ENCODE data around the gene TIPRL. TPM values are rescaled to one million over a fixed set of nuclear protein-coding genes. Genes with fewer than 3 reads are reported as not detected.
"Not testable (repeated sequence)": the region's sequence is repeated elsewhere in the genome, so short reads cannot be mapped to it uniquely, and the experiment has no call there.

TIPRL gene
- total and polyA plus RNA-seq, 2 donors, result 29.5 to 39.3 TPM

GRCh38 chr1:168190403-168190802 lies 11.6 kb downstream of the TIPRL start:
- DNase-seq (ENCODE audit: low read depth in 6 of 9, low spot score in 9 of 9), result no peak
- Histone ChIP-seq H3K36me3 (ENCODE audit: control insufficient read depth in 2 of 2, insufficient read depth in 2 of 2, low read length in 1 of 2) (peaks cover 16 to 43% of the 10 kb centered on the region in 2 donors), H3K9me3 (ENCODE audit: control insufficient read depth in 2 of 2, insufficient read depth in 1 of 2, low read length in 1 of 2) (no peaks in the 10 kb centered on the region), H3K27ac (ENCODE audit: low read depth in 1 of 2, low read length in 1 of 2) (no peak overlapping the region), H3K27me3 (ENCODE audit: control insufficient read depth in 2 of 2, insufficient read depth in 1 of 2, low read length in 1 of 2) (no peaks in the 10 kb centered on the region), H3K4me1 (ENCODE audit: control insufficient read depth in 2 of 2, insufficient read depth in 2 of 2, low read length in 2 of 2) (no peaks in the 10 kb centered on the region), H3K4me3 (ENCODE audit: low read length in 2 of 2) (no peak overlapping the region)
- 93% methylated on average over 2 of the region's 2 CpGs for WGBS

DNA sequence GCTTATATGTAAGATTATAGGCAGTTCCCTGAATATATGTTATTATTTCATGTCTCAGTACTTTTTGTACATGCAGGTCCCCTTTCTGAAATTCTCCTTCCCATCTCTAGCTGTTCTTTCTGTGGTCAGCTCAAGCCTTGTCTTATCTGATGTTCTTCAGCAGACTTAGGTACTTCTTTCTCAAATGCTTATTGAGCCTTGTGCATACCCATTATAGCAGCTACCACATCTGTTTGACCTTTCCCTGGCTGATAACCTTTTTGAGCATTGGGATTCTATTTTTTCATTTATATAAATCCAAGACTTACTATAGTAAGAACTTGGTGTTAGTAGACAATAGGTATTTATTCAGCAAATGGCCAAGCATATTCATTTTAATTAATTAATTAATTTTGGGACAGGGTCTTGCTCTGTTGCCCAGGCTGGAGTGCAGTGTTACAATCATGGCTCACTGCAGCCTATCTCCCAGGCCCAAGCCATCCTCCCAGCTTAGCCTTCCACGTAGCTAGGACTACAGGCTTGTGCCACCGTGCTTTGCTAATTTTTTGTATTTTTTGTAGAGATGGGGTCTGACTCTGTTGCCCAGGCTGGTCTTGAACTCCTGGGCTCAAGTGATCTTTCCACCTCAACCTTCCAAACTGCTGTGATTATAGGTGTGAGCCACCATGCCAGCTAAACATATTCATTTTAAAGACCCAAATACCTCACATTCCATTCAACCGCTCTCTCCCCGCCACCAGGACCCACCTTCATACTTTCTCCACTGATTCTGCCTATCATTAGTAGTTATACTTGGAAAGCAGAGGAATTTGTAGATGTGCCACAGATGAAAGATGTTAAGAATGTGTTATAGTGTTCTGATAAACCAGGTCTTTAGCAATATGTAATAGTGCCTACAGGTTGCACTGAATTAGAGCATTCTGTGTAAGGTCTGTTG lies 16.7 kb downstream of the TIPRL start:
- Histone ChIP-seq H3K27me3 (ENCODE audit: control insufficient read depth in 2 of 2, insufficient read depth in 1 of 2, low read length in 1 of 2) (no peaks in the 10 kb centered on the region), H3K9me3 (ENCODE audit: control insufficient read depth in 2 of 2, insufficient read depth in 1 of 2, low read length in 1 of 2) (no peaks in the 10 kb centered on the region), H3K27ac (ENCODE audit: low read depth in 1 of 2, low read length in 1 of 2) (no peak overlapping the region), H3K4me3 (ENCODE audit: low read length in 2 of 2) (no peak overlapping the region), H3K36me3 (ENCODE audit: control insufficient read depth in 2 of 2, insufficient read depth in 2 of 2, low read length in 1 of 2) (peaks cover 19 to 46% of the 10 kb centered on the region in 2 donors), H3K4me1 (ENCODE audit: control insufficient read depth in 2 of 2, insufficient read depth in 2 of 2, low read length in 2 of 2) (no peaks in the 10 kb centered on the region)
- DNase-seq (ENCODE audit: low read depth in 6 of 9, low spot score in 9 of 9), result no peak
- 100% methylated on average over 4 of the region's 4 CpGs for WGBS

GRCh38 chr1:168199056-168199455 lies 20.3 kb downstream of the TIPRL start:
- Histone ChIP-seq H3K4me3 (ENCODE audit: low read length in 2 of 2) (no peak overlapping the region), H3K27me3 (ENCODE audit: control insufficient read depth in 2 of 2, insufficient read depth in 1 of 2, low read length in 1 of 2) (no peaks in the 10 kb centered on the region), H3K9me3 (ENCODE audit: control insufficient read depth in 2 of 2, insufficient read depth in 1 of 2, low read length in 1 of 2) (no peaks in the 10 kb centered on the region), H3K4me1 (ENCODE audit: control insufficient read depth in 2 of 2, insufficient read depth in 2 of 2, low read length in 2 of 2) (no peaks in the 10 kb centered on the region), H3K27ac (ENCODE audit: low read depth in 1 of 2, low read length in 1 of 2) (no peak overlapping the region), H3K36me3 (ENCODE audit: control insufficient read depth in 2 of 2, insufficient read depth in 2 of 2, low read length in 1 of 2) (peaks cover 18 to 48% of the 10 kb centered on the region in 2 donors)
- 66% methylated on average over 3 of the region's 3 CpGs for WGBS
- DNase-seq (ENCODE audit: low read depth in 6 of 9, low spot score in 9 of 9), result no peak

GRCh38 chr1:168202941-168203654 lies 24.3 kb downstream of the TIPRL start:
- H3K27ac ChIP-seq (ENCODE audit: low read depth in 1 of 2, low read length in 1 of 2), result no peak overlapping the region
- no peak for DNase-seq (ENCODE audit: low read depth in 6 of 9, low spot score in 9 of 9)
- no peak overlapping the region for H3K4me3 ChIP-seq (ENCODE audit: low read length in 2 of 2)
- no peaks in the 10 kb centered on the region for H3K4me1 ChIP-seq (ENCODE audit: control insufficient read depth in 2 of 2, insufficient read depth in 2 of 2, low read length in 2 of 2)
- H3K27me3 ChIP-seq (ENCODE audit: control insufficient read depth in 2 of 2, insufficient read depth in 1 of 2, low read length in 1 of 2), result no peaks in the 10 kb centered on the region
- peaks cover 6 to 36% of the 10 kb centered on the region in 2 donors for H3K36me3 ChIP-seq (ENCODE audit: control insufficient read depth in 2 of 2, insufficient read depth in 2 of 2, low read length in 1 of 2)
- H3K9me3 ChIP-seq (ENCODE audit: control insufficient read depth in 2 of 2, insufficient read depth in 1 of 2, low read length in 1 of 2), result no peaks in the 10 kb centered on the region
- 95% methylated on average over 1 of the region's 1 CpG for WGBS

GRCh38 chr1:168206111-168206510 lies 27.3 kb downstream of the TIPRL start:
- Histone ChIP-seq H3K4me1 (ENCODE audit: control insufficient read depth in 2 of 2, insufficient read depth in 2 of 2, low read length in 2 of 2) (no peaks in the 10 kb centered on the region), H3K36me3 (ENCODE audit: control insufficient read depth in 2 of 2, insufficient read depth in 2 of 2, low read length in 1 of 2) (peaks cover 3 to 16% of the 10 kb centered on the region in 2 donors), H3K27ac (ENCODE audit: low read depth in 1 of 2, low read length in 1 of 2) (no peak overlapping the region), H3K4me3 (ENCODE audit: low read length in 2 of 2) (no peak overlapping the region), H3K27me3 (ENCODE audit: control insufficient read depth in 2 of 2, insufficient read depth in 1 of 2, low read length in 1 of 2) (no peaks in the 10 kb centered on the region), H3K9me3 (ENCODE audit: control insufficient read depth in 2 of 2, insufficient read depth in 1 of 2, low read length in 1 of 2) (no peaks in the 10 kb centered on the region)
- no peak for DNase-seq (ENCODE audit: low read depth in 6 of 9, low spot score in 9 of 9)

GRCh38 chr1:168207673-168208072 lies 28.9 kb downstream of the TIPRL start:
- DNase-seq (ENCODE audit: low read depth in 6 of 9, low spot score in 9 of 9); H3K36me3 ChIP-seq (ENCODE audit: control insufficient read depth in 2 of 2, insufficient read depth in 2 of 2, low read length in 1 of 2): not testable (repeated sequence)
- WGBS, result 86% methylated on average over 31 of the region's 34 CpGs

DNA sequence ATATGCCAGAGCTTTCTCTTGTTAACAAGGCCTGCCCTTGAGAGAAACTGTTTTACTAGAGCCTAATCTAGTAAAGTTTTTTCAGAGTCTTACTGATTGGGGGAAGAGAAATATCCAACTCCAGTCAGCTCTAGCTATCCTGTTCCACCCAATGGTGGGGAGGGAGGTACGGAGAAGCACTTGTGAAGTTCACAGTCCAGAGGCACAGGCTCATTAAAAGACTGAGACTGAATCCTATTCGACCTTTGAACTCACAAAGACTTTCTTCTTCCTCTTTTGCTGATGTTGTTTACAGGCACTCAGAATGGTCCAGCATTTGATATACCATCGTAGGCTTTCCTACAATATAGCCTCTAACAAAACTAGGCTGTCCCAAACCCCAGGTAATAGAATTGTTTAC lies 31.6 kb downstream of the TIPRL start:
- no peak for DNase-seq (ENCODE audit: low read depth in 6 of 9, low spot score in 9 of 9)
- Histone ChIP-seq H3K4me3 (ENCODE audit: low read length in 2 of 2) (no peak overlapping the region), H3K27me3 (ENCODE audit: control insufficient read depth in 2 of 2, insufficient read depth in 1 of 2, low read length in 1 of 2) (no peaks in the 10 kb centered on the region), H3K36me3 (ENCODE audit: control insufficient read depth in 2 of 2, insufficient read depth in 2 of 2, low read length in 1 of 2) (no peaks in the 10 kb centered on the region), H3K4me1 (ENCODE audit: control insufficient read depth in 2 of 2, insufficient read depth in 2 of 2, low read length in 2 of 2) (no peaks in the 10 kb centered on the region), H3K9me3 (ENCODE audit: control insufficient read depth in 2 of 2, insufficient read depth in 1 of 2, low read length in 1 of 2) (no peaks in the 10 kb centered on the region), H3K27ac (ENCODE audit: low read depth in 1 of 2, low read length in 1 of 2) (no peak overlapping the region)
- WGBS, result over 99% methylated on average over 3 of the region's 3 CpGs

More at GRCh38 chr1:168207673-168208072, 28.9 kb downstream of the TIPRL start:
- not testable (repeated sequence) for H3K27ac ChIP-seq (ENCODE audit: low read depth in 1 of 2, low read length in 1 of 2); H3K9me3 ChIP-seq (ENCODE audit: control insufficient read depth in 2 of 2, insufficient read depth in 1 of 2, low read length in 1 of 2); H3K27me3 ChIP-seq (ENCODE audit: control insufficient read depth in 2 of 2, insufficient read depth in 1 of 2, low read length in 1 of 2); H3K4me3 ChIP-seq (ENCODE audit: low read length in 2 of 2); H3K4me1 ChIP-seq (ENCODE audit: control insufficient read depth in 2 of 2, insufficient read depth in 2 of 2, low read length in 2 of 2)

DNA sequence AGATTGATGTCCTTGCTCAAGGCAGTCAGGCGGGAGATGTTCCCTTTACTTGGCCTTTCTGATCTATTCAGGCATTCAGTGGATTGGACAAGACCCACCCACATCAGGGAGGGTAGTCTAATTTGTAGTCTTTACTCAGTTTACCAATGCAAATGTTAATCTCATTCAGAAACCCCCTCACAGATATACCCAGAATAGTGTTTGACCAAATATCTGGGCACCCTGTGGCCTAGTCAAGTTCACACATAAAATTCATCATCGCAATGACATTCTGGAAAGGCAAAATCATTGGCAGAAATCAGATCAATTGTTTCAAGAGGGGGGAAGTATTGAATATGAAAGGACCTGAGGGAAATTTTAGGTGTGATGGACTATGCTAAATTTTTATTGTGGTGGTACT lies 34.6 kb downstream of the TIPRL start:
- H3K36me3 ChIP-seq (ENCODE audit: control insufficient read depth in 2 of 2, insufficient read depth in 2 of 2, low read length in 1 of 2), result no peaks in the 10 kb centered on the region
- no peak for DNase-seq (ENCODE audit: low read depth in 6 of 9, low spot score in 9 of 9)
- H3K27ac ChIP-seq (ENCODE audit: low read depth in 1 of 2, low read length in 1 of 2), result no peak overlapping the region
- no peak overlapping the region for H3K4me3 ChIP-seq (ENCODE audit: low read length in 2 of 2)
- WGBS, result 95% methylated on average over 2 of the region's 2 CpGs
- H3K9me3 ChIP-seq (ENCODE audit: control insufficient read depth in 2 of 2, insufficient read depth in 1 of 2, low read length in 1 of 2), result no peaks in the 10 kb centered on the region
- no peaks in the 10 kb centered on the region for H3K27me3 ChIP-seq (ENCODE audit: control insufficient read depth in 2 of 2, insufficient read depth in 1 of 2, low read length in 1 of 2)
- no peaks in the 10 kb centered on the region for H3K4me1 ChIP-seq (ENCODE audit: control insufficient read depth in 2 of 2, insufficient read depth in 2 of 2, low read length in 2 of 2)

DNA sequence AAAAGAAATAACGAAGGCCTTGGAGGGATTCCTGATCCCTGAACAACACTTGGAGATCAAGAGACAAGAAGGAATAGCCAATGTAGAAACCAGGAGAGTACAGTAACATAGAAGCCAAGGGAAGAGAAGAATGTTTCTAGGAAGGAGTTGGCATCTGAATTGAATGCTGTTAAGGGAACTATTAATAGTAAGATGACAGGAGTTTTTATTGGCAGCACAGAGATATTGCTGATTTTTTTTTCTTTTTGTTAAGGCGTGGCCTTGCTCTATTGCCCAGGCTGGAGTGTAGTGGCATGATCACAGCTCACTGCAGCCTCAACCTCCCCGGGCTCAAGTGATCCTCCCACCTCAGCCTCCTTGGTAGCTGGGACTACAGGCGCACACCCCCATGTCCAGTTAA lies 37.4 kb downstream of the TIPRL start:
- WGBS, result 99% methylated on average over 4 of the region's 4 CpGs
- Histone ChIP-seq H3K4me1 (ENCODE audit: control insufficient read depth in 2 of 2, insufficient read depth in 2 of 2, low read length in 2 of 2) (no peaks in the 10 kb centered on the region), H3K4me3 (ENCODE audit: low read length in 2 of 2) (no peak overlapping the region), H3K9me3 (ENCODE audit: control insufficient read depth in 2 of 2, insufficient read depth in 1 of 2, low read length in 1 of 2) (no peaks in the 10 kb centered on the region), H3K27ac (ENCODE audit: low read depth in 1 of 2, low read length in 1 of 2) (no peak overlapping the region), H3K36me3 (ENCODE audit: control insufficient read depth in 2 of 2, insufficient read depth in 2 of 2, low read length in 1 of 2) (no peaks in the 10 kb centered on the region), H3K27me3 (ENCODE audit: control insufficient read depth in 2 of 2, insufficient read depth in 1 of 2, low read length in 1 of 2) (no peaks in the 10 kb centered on the region)
- no peak for DNase-seq (ENCODE audit: low read depth in 6 of 9, low spot score in 9 of 9)
